Mesothelial cell of epicardium (in vitro differentiated cells): ENCODE data around the gene STARD13. TPM values are rescaled to one million over a fixed set of nuclear protein-coding genes. Genes with fewer than 3 reads are reported as not detected.
"Not testable (repeated sequence)": the region's sequence is repeated elsewhere in the genome, so short reads cannot be mapped to it uniquely, and the experiment has no call there.

ENCODE experiments used
- DNase-seq, 2 experiments: peaks; one replicate each; pipeline ENCODE4 v3.0.0; 2021; ENCODE audit warnings: low spot score in 2 of 2; ENCODE audit not compliant: unreplicated experiment in 2 of 2
- H3K27ac Mint-ChIP-seq: 2 replicates; pipeline ENCODE4 v1.8.0; 2021; ENCODE audit warnings: mixed read lengths
- H3K27me3 Mint-ChIP-seq: 2 replicates; pipeline ENCODE4 v1.8.0; 2021; ENCODE audit warnings: low read depth, mixed read lengths
- H3K36me3 Mint-ChIP-seq: 2 replicates; pipeline ENCODE4 v1.8.0; 2021; ENCODE audit warnings: mixed read lengths
- H3K4me1 Mint-ChIP-seq: 2 replicates; pipeline ENCODE4 v1.8.0; 2021; ENCODE audit warnings: mixed read lengths
- H3K4me3 Mint-ChIP-seq: 2 replicates; pipeline ENCODE4 v1.8.0; 2021; ENCODE audit warnings: mild to moderate bottlenecking, moderate library complexity, mixed read lengths
- H3K9me3 Mint-ChIP-seq: 2 replicates; pipeline ENCODE4 v1.8.0; 2021; ENCODE audit warnings: mixed read lengths
- CTCF ChIP-seq: fragments of 200-600 bp; sonication (generic); IDR thresholded peaks from one replicate; pipeline ENCODE4 v1.5.0; 2021; ENCODE audit warnings: antibody characterized with exemption; ENCODE audit not compliant: unreplicated experiment
- total RNA-seq: library from RNA; stranded (reverse); gene quantifications from 3 replicates; pipeline ENCODE4 v1.2.1, GENCODE V29; 2021

Gene STARD13
- total RNA-seq, 1 donor from 2014 or later: 23.0 TPM

- no peak overlapping the region for H3K27ac Mint-ChIP-seq
- no peaks in the 10 kb centered on the region for H3K9me3 Mint-ChIP-seq
- H3K4me3 Mint-ChIP-seq: no peak overlapping the region
- H3K36me3 Mint-ChIP-seq: no peaks in the 10 kb centered on the region
- H3K4me1 Mint-ChIP-seq: peaks cover 23% of the 10 kb centered on the region
- DNase-seq: no peak
- TF ChIP-seq CTCF: no peak
- H3K27me3 Mint-ChIP-seq: no peaks in the 10 kb centered on the region
These were observed 107.2 kb downstream of the STARD13 start for GRCh38 chr13:33178209-33178840.

GRCh38 chr13:33177340-33178208 is 108.0 kb downstream of the STARD13 start:
- H3K4me3 Mint-ChIP-seq, H3K36me3 Mint-ChIP-seq, DNase-seq, H3K27me3 Mint-ChIP-seq, H3K9me3 Mint-ChIP-seq, H3K27ac Mint-ChIP-seq: not testable (repeated sequence)
- H3K4me1 Mint-ChIP-seq: peaks cover 18% of the 10 kb centered on the region

GRCh38 chr13:33176526-33176925 is 109.0 kb downstream of the STARD13 start:
- Mint-ChIP-seq H3K36me3 (no peaks in the 10 kb centered on the region), H3K27ac (no peak overlapping the region), H3K27me3 (no peaks in the 10 kb centered on the region), H3K4me3 (no peak overlapping the region), H3K4me1 (peaks cover 18% of the 10 kb centered on the region), H3K9me3 (no peaks in the 10 kb centered on the region)
- DNase-seq: no peak
- TF ChIP-seq CTCF: no peak

GRCh38 chr13:33175991-33176390 is 109.6 kb downstream of the STARD13 start:
- DNase-seq: no peak
- Mint-ChIP-seq H3K4me3 (no peak overlapping the region), H3K27me3 (no peaks in the 10 kb centered on the region), H3K36me3 (no peaks in the 10 kb centered on the region), H3K27ac (no peak overlapping the region), H3K4me1 (peaks cover 18% of the 10 kb centered on the region), H3K9me3 (no peaks in the 10 kb centered on the region)
- no peak for TF ChIP-seq CTCF

- peaks cover 15% of the 10 kb centered on the region for H3K4me1 Mint-ChIP-seq
- H3K36me3 Mint-ChIP-seq: no peaks in the 10 kb centered on the region
- no peaks in the 10 kb centered on the region for H3K9me3 Mint-ChIP-seq
- no peaks in the 10 kb centered on the region for H3K27me3 Mint-ChIP-seq
- no peak overlapping the region for H3K4me3 Mint-ChIP-seq
- TF ChIP-seq CTCF: no peak
- no peak overlapping the region for H3K27ac Mint-ChIP-seq
- no peak for DNase-seq
These were observed 110.6 kb downstream of the STARD13 start for GRCh38 chr13:33174931-33175330.

GRCh38 chr13:33174491-33174890 is 111.1 kb downstream of the STARD13 start:
- Mint-ChIP-seq H3K4me1 (peaks cover 15% of the 10 kb centered on the region), H3K27ac (no peak overlapping the region), H3K36me3 (no peaks in the 10 kb centered on the region), H3K4me3 (no peak overlapping the region), H3K27me3 (no peaks in the 10 kb centered on the region), H3K9me3 (no peaks in the 10 kb centered on the region)
- TF ChIP-seq CTCF: no peak
- DNase-seq: no peak
